Activated CD8-positive, alpha-beta T cell treated with anti-CD3 and anti-CD28 coated beads for 36 hours (primary cell): ENCODE measurements around the gene KCNIP1. TPM values are rescaled to one million over a fixed set of nuclear protein-coding genes. Genes with fewer than 3 reads are reported as not detected.

Source experiments
- ATAC-seq: fragments of 200-7000 bp; cut with Tn5 transposase; one replicate; pipeline ENCODE4 v1.10.0; 2021; ENCODE audit warnings: mild to moderate bottlenecking, moderate library complexity
- CTCF ChIA-PET: fragments of 350-600 bp; sonication (Branson Sonifier 250); formaldehyde crosslinking; loops from one replicate; lab custom pipeline; 2021; ENCODE audit warnings: antibody characterized with exemption; lab: Charles Lee
- POLR2A ChIA-PET: fragments of 350-600 bp; sonication (Branson Sonifier 250); formaldehyde crosslinking; loops from one replicate; lab custom pipeline; 2021; ENCODE audit warnings: antibody characterized with exemption; lab: Charles Lee
- DNase-seq: peaks from one replicate; pipeline ENCODE4 v3.0.0-alpha.2; 2020
- H3K27ac Mint-ChIP-seq: one replicate; pipeline ENCODE4 v1.8.0; 2021; ENCODE audit warnings: mild to moderate bottlenecking, mixed read lengths
- H3K27me3 Mint-ChIP-seq: one replicate; pipeline ENCODE4 v1.8.0; 2021; ENCODE audit warnings: mixed read lengths
- H3K36me3 Mint-ChIP-seq: one replicate; pipeline ENCODE4 v1.8.0; 2021; ENCODE audit warnings: low read depth, mixed read lengths
- H3K4me1 Mint-ChIP-seq: one replicate; pipeline ENCODE4 v1.8.0; 2021; ENCODE audit warnings: low read depth, mixed read lengths
- H3K4me3 Mint-ChIP-seq: one replicate; pipeline ENCODE4 v1.8.0; 2021; ENCODE audit warnings: mild to moderate bottlenecking, moderate library complexity, mixed read lengths
- H3K9me3 Mint-ChIP-seq: one replicate; pipeline ENCODE4 v1.8.0; 2021; ENCODE audit warnings: mixed read lengths
- intact Hi-C: fragments of 100-400 bp; cut with micrococcal nuclease; formaldehyde crosslinking; loops from one replicate; pipeline ENCODE4 v1.10.0; 2022
- total RNA-seq, 2 experiments: library from RNA; stranded (reverse); gene quantifications; one replicate each; pipeline ENCODE4 v1.2.3, GENCODE V29; 2021
- TF ChIP-seq, protein P1 (sequence below): fragments of 200-600 bp; IDR thresholded peaks from one replicate; pipeline ENCODE4 v1.8.0; 2022; ENCODE audit warnings: antibody characterized with exemption, mild to moderate bottlenecking

Gene KCNIP1
- total RNA-seq, 2 experiments from 2014 or later: not detected

DNA sequence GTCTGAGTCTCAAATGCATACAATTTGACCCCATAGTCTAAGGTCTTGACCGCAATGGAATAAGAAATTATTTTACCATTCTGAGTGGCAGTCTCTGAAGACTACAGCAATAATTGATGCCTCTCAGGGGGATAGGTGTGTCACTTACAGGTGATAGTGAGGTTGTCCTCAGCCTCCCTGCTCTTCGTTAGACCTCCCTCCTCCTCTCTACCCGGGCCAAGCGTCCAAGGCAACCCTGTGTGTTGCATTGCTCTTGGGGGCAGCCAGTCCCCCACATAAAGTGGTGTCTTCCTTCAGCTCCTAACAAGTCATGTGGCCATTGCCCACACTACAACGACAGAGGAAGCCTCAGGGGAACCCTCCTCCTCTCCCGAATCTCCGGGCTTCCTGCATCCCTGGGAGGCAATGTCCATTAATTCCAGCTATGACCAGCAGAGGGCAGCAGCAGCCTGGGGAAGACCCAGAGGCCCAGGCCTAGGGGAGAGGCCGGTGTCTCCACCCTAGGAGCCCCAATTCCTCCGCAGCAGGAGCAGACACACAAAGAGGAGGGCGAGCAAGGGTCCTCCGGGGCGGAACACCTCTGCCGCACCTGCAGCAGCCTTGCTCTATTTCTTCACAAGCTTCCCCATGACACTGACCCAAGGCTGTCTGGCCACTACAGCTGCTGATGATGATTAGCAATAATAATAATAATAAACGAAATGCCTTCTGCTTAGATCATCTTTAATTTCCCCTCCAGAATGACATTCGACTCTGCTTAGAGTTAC lies 134.8 kb downstream of the KCNIP1 start:
- ATAC-seq: peak; percentile 74
- Mint-ChIP-seq H3K36me3 (no peaks in the 10 kb centered on the region), H3K9me3 (no peaks in the 10 kb centered on the region), H3K27me3 (peaks cover 9% of the 10 kb centered on the region), H3K4me1 (peaks cover 6% of the 10 kb centered on the region), H3K27ac (no peak overlapping the region), H3K4me3 (no peak overlapping the region)
- ChIA-PET POLR2A (interaction anchor here (0.8 kb wide), 1 partner anchor 42 kb away, joined by 3 read pairs; no protein-coding TSS in a partner anchor), CTCF (interaction anchor here (0.6 to 9.6 kb wide), 31 partner anchors 10 to 729 kb away, joined by 3 to 118 read pairs (median 3); partner anchors contain the start of gene GABRP)
- TF ChIP-seq, protein P1, sequence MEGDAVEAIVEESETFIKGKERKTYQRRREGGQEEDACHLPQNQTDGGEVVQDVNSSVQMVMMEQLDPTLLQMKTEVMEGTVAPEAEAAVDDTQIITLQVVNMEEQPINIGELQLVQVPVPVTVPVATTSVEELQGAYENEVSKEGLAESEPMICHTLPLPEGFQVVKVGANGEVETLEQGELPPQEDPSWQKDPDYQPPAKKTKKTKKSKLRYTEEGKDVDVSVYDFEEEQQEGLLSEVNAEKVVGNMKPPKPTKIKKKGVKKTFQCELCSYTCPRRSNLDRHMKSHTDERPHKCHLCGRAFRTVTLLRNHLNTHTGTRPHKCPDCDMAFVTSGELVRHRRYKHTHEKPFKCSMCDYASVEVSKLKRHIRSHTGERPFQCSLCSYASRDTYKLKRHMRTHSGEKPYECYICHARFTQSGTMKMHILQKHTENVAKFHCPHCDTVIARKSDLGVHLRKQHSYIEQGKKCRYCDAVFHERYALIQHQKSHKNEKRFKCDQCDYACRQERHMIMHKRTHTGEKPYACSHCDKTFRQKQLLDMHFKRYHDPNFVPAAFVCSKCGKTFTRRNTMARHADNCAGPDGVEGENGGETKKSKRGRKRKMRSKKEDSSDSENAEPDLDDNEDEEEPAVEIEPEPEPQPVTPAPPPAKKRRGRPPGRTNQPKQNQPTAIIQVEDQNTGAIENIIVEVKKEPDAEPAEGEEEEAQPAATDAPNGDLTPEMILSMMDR: peak; percentile 89
- peak; percentile 78 for DNase-seq
- intact Hi-C loops: loop anchor here (10.0 kb wide), 1 partner anchor 414 kb away; no protein-coding TSS in a partner anchor

DNA sequence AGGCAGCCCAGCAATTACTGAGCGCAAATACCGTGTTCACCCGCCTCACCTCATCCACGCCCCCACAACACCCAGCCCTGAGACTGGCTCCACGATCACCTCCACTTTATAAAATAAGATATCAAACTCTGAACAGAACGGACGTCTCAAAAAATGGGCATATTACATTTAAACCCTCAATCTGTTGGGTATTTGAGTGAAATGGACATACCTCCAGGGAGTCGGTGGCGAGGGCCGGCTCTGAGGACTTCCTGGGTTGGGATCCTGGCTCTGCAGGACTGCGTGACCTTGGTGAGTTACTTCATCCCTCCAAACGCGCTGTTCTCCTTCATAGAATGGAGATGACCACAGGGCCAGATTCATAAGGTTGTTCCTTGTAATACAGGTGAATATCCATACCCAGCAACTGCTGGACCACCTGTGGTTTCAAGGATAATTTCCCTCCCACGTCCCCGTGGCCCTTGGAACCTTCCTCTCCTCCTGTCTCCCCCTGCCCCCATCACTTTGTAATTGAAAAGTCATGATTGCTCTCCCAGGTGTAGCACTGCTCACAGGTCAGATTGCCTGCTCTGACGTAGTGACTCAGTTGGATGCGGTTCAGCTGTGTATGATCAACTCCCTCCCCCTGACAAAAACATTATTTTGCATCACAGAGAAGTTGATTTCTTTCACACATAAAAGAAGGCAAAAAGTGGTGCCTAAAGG lies 135.6 kb downstream of the KCNIP1 start:
- no peak for ATAC-seq
- ChIA-PET POLR2A (interaction anchor here (0.8 kb wide), 1 partner anchor 41 kb away, joined by 3 read pairs; no protein-coding TSS in a partner anchor), CTCF (interaction anchor here (0.7 to 9.6 kb wide), 22 partner anchors 12 to 728 kb away, joined by 3 to 118 read pairs (median 3); partner anchors contain the start of gene GABRP)
- DNase-seq: no peak
- H3K4me1 Mint-ChIP-seq: peaks cover 1% of the 10 kb centered on the region
- peaks cover 14% of the 10 kb centered on the region for H3K27me3 Mint-ChIP-seq
- intact Hi-C loops: loop anchor here (10.0 kb wide), 1 partner anchor 415 kb away; no protein-coding TSS in a partner anchor
- TF ChIP-seq, protein P1: no peak
- H3K9me3 Mint-ChIP-seq: no peaks in the 10 kb centered on the region
- no peaks in the 10 kb centered on the region for H3K36me3 Mint-ChIP-seq
- H3K4me3 Mint-ChIP-seq: no peak overlapping the region
- no peak overlapping the region for H3K27ac Mint-ChIP-seq

GRCh38 chr5:170640731-170641588 lies 137.1 kb downstream of the KCNIP1 start:
- Mint-ChIP-seq H3K9me3 (no peaks in the 10 kb centered on the region), H3K36me3 (no peaks in the 10 kb centered on the region), H3K27ac (no peak overlapping the region), H3K27me3 (peaks cover 14% of the 10 kb centered on the region), H3K4me3 (no peak overlapping the region), H3K4me1 (no peaks in the 10 kb centered on the region)
- TF ChIP-seq, protein P1: no peak
- ATAC-seq (no peak), DNase-seq (no peak)
- CTCF ChIA-PET: no interaction called here
- POLR2A ChIA-PET: no interaction called here
- intact Hi-C loops: no loop called here

GRCh38 chr5:170641589-170642031 lies 137.8 kb downstream of the KCNIP1 start:
- ChIA-PET CTCF (no interaction called here), POLR2A (no interaction called here)
- intact Hi-C loops: no loop called here
- no peak for DNase-seq
- H3K27me3 Mint-ChIP-seq: peaks cover 14% of the 10 kb centered on the region
- no peak overlapping the region for H3K27ac Mint-ChIP-seq
- no peaks in the 10 kb centered on the region for H3K4me1 Mint-ChIP-seq
- no peaks in the 10 kb centered on the region for H3K36me3 Mint-ChIP-seq
- ATAC-seq: no peak
- TF ChIP-seq, protein P1: no peak
- H3K9me3 Mint-ChIP-seq: no peaks in the 10 kb centered on the region
- H3K4me3 Mint-ChIP-seq: no peak overlapping the region
